Suprapubic skin (tissue), 4 donors: ENCODE data around the gene KLF7. TPM values are rescaled to one million over a fixed set of nuclear protein-coding genes. Genes with fewer than 3 reads are reported as not detected.

Experiments used
- DNase-seq, 2 donors: peaks; one replicate each; pipeline ENCODE4 v3.0.0-alpha.2; 2019; ENCODE audit warnings: low spot score in 2 of 2
- H3K27ac ChIP-seq: fragments of 200-600 bp; sonication (generic); one replicate; pipeline ENCODE4 v1.5.1; 2019
- H3K27me3 ChIP-seq: fragments of 200-600 bp; sonication (generic); one replicate; pipeline ENCODE4 v1.5.1; 2019
- H3K36me3 ChIP-seq: fragments of 200-600 bp; sonication (generic); one replicate; pipeline ENCODE4 v1.5.1; 2019
- H3K4me1 ChIP-seq: fragments of 200-600 bp; sonication (generic); one replicate; pipeline ENCODE4 v1.5.1; 2019
- H3K4me3 ChIP-seq: fragments of 200-600 bp; sonication (generic); one replicate; pipeline ENCODE4 v1.5.1; 2019; ENCODE audit warnings: mild to moderate bottlenecking
- H3K9me3 ChIP-seq: fragments of 200-600 bp; sonication (generic); one replicate; pipeline ENCODE4 v1.5.1; 2019
- CTCF ChIP-seq, 2 donors: fragments of 200-600 bp in 1 of 2; fragments of 450-650 bp in 1 of 2; sonication (generic) in 1 of 2; IDR thresholded peaks; one replicate each; pipeline ENCODE4 v1.5.1; 2016 to 2019; ENCODE audit warnings: antibody characterized with exemption in 2 of 2, mild to moderate bottlenecking in 1 of 2, moderate library complexity in 1 of 2
- EP300 ChIP-seq: sonication (generic); formaldehyde crosslinking; IDR thresholded peaks from one replicate; pipeline ENCODE4 v1.6.1; 2017; ENCODE audit warnings: antibody characterized with exemption
- POLR2A ChIP-seq, 2 donors: fragments of 450-650 bp; IDR thresholded peaks; one replicate each; pipeline ENCODE4 v1.6.1; 2017; ENCODE audit warnings: antibody characterized with exemption in 2 of 2, mild to moderate bottlenecking in 2 of 2, moderate library complexity in 2 of 2
- POLR2AphosphoS5 ChIP-seq, 3 donors: sonication (generic); formaldehyde crosslinking; IDR thresholded peaks; one replicate each; pipeline ENCODE4 v1.6.1; 2017; ENCODE audit warnings: antibody characterized with exemption in 3 of 3
- whole genome bisulfite sequencing: methylation state at CpG from one replicate; pipeline ENCODE4 v1.1.5; 2018; 5-methylcytosine and 5-hydroxymethylcytosine counted together
- total RNA-seq, 4 donors: library from RNA; depleted of rRNA; stranded (reverse); fragments of >200 nt; gene quantifications; one replicate each; pipeline ENCODE4 v1.1.0, GENCODE V29; 2016

The KLF7 gene
- total RNA-seq, 4 donors from 2014 or later, result 10.0 to 17.4 (median 10.7) TPM

DNA sequence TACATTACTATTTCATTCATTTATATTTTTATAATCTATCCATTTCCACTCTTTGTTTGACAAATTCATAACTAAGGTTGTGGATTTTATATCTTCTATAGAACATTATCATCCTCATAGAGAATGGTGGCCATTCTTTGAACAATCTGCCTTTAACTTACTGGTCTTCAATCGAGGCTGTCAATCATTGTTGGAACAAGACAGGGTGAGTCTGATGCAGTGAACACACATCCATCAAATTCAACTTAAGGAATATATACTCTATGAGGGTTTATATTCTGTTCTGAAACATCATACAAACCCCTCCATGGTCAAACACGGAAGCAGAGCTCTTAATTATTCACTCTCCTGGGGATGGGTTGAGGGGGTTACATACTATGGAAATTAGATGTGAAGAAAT, 28.3 kb upstream of the KLF7 start:
- Histone ChIP-seq H3K27me3 (peaks cover 3% of the 10 kb centered on the region), H3K36me3 (no peaks in the 10 kb centered on the region), H3K4me1 (no peaks in the 10 kb centered on the region), H3K4me3 (no peak overlapping the region), H3K27ac (no peak overlapping the region), H3K9me3 (no peaks in the 10 kb centered on the region)
- DNase-seq, result no peak
- WGBS, result 71% methylated on average over 2 of the region's 2 CpGs
- TF ChIP-seq POLR2AphosphoS5 (IDR thresholded peaks at IDR 0.05) (no peak), CTCF (IDR thresholded peaks at IDR 0.05) (no peak), POLR2A (IDR thresholded peaks at IDR 0.05) (no peak), EP300 (no peak)

GRCh38 chr2:207188626-207189419, 23.1 kb upstream of the KLF7 start:
- DNase-seq, result no peak
- Histone ChIP-seq H3K36me3 (no peaks in the 10 kb centered on the region), H3K27ac (no peak overlapping the region), H3K4me1 (no peaks in the 10 kb centered on the region), H3K9me3 (no peaks in the 10 kb centered on the region), H3K27me3 (no peaks in the 10 kb centered on the region), H3K4me3 (no peak overlapping the region)
- 64% methylated on average over 3 of the region's 3 CpGs for WGBS
- TF ChIP-seq EP300, result no peak
- TF ChIP-seq CTCF (IDR thresholded peaks at IDR 0.05), result no peak
- TF ChIP-seq POLR2AphosphoS5 (IDR thresholded peaks at IDR 0.05), result no peak
- no peak for TF ChIP-seq POLR2A (IDR thresholded peaks at IDR 0.05)

- Histone ChIP-seq H3K27me3 (no peaks in the 10 kb centered on the region), H3K9me3 (no peaks in the 10 kb centered on the region), H3K36me3 (no peaks in the 10 kb centered on the region), H3K4me3 (no peak overlapping the region), H3K27ac (no peak overlapping the region), H3K4me1 (no peaks in the 10 kb centered on the region)
- TF ChIP-seq CTCF (IDR thresholded peaks at IDR 0.05) (no peak), POLR2A (IDR thresholded peaks at IDR 0.05) (no peak), POLR2AphosphoS5 (IDR thresholded peaks at IDR 0.05) (no peak), EP300 (no peak)
- no peak for DNase-seq
- WGBS, result 92% methylated on average over 6 of the region's 6 CpGs
Measured at GRCh38 chr2:207185372-207185771, 19.6 kb upstream of the KLF7 start.

- TF ChIP-seq CTCF (IDR thresholded peaks at IDR 0.05) (no peak), EP300 (no peak), POLR2A (IDR thresholded peaks at IDR 0.05) (no peak), POLR2AphosphoS5 (IDR thresholded peaks at IDR 0.05) (no peak)
- 89% methylated on average over 5 of the region's 5 CpGs for WGBS
- Histone ChIP-seq H3K27ac (no peak overlapping the region), H3K27me3 (no peaks in the 10 kb centered on the region), H3K9me3 (no peaks in the 10 kb centered on the region), H3K36me3 (no peaks in the 10 kb centered on the region), H3K4me3 (no peak overlapping the region), H3K4me1 (no peaks in the 10 kb centered on the region)
- DNase-seq, result no peak
Measured at GRCh38 chr2:207184768-207185167, 19.0 kb upstream of the KLF7 start.

DNA sequence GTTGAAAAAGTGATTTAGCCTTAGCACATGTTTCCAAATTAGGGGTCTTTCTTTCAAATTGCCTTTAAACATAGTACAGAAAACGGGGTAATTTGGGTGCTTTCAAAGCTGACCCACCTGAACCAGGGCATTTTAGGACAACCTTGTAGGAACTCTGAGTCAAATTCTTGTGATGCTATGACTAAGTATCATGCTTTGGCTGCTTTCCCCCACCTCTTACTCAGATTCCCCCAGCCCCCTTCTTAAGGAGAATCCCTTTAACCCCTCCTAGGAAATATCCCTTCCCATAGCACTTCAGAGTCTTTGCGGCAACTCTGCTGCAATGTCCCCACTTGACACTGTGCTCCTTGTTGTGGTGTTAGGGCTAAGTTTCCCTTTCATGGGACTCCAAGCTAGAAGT, 18.6 kb upstream of the KLF7 start:
- no peaks in the 10 kb centered on the region for H3K4me1 ChIP-seq
- H3K27ac ChIP-seq, result no peak overlapping the region
- H3K27me3 ChIP-seq, result no peaks in the 10 kb centered on the region
- H3K4me3 ChIP-seq, result no peak overlapping the region
- TF ChIP-seq POLR2A (IDR thresholded peaks at IDR 0.05), result no peak
- no peak for TF ChIP-seq POLR2AphosphoS5 (IDR thresholded peaks at IDR 0.05)
- TF ChIP-seq EP300, result no peak
- TF ChIP-seq CTCF (IDR thresholded peaks at IDR 0.05), result no peak
- H3K9me3 ChIP-seq, result no peaks in the 10 kb centered on the region
- H3K36me3 ChIP-seq, result no peaks in the 10 kb centered on the region
- no peak for DNase-seq
- WGBS, result 98% methylated on average over 2 of the region's 2 CpGs
